ENCODE measurements around the gene ARHGAP22.

Gene ARHGAP22

DNA sequence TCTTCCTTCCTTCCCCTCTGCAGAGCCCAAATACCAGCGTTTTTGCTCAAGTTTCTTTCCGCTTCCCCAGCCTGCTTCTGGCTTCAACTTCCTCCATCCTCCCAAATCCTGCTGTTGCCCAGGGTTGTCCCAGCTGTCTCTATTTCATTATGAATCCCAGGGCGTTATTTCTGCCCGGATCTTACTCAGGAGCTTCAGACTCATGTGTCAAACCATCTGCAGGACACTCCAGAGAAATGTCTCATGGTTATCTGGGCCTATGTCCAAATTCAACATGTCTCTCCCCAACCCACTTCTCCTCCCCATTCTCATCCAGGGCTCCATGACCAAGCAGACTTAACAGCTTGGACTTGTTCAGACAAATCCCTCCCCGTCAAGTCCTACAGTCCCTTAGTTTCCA lies 15.6 kb downstream of the ARHGAP22 start:
- DNase-seq (ENCODE audit: low read depth in 1 of 2, low spot score in 1 of 2) = no peak

DNA sequence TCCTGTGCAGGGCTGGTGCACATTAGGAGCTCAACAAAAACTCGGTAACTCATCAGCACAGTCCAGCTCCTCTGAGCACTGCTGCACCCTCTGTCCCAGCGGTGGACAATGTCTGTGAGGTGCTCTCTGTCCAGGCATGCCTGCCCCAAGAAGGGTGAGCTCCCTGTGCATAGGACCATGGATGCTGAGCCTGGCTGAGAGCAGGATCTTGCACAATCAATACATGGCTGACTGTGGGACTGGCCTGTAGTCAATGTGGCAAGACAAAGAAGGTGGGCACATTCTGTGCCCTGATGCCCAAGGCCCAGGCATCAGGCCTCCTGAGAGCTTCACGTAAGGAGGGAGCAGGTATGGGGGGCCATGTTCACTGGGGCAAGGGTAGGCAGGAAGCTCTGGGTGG lies 17.1 kb downstream of the ARHGAP22 start:
- DNase-seq (ENCODE audit: low read depth in 1 of 2, low spot score in 1 of 2) = no peak

GRCh38 chr10:48587101-48587500 lies 17.8 kb downstream of the ARHGAP22 start:
- DNase-seq (ENCODE audit: low read depth in 1 of 2, low spot score in 1 of 2) = no peak

GRCh38 chr10:48582970-48583369 lies 21.9 kb downstream of the ARHGAP22 start:
- DNase-seq (ENCODE audit: low read depth in 1 of 2, low spot score in 1 of 2) = no peak

DNA sequence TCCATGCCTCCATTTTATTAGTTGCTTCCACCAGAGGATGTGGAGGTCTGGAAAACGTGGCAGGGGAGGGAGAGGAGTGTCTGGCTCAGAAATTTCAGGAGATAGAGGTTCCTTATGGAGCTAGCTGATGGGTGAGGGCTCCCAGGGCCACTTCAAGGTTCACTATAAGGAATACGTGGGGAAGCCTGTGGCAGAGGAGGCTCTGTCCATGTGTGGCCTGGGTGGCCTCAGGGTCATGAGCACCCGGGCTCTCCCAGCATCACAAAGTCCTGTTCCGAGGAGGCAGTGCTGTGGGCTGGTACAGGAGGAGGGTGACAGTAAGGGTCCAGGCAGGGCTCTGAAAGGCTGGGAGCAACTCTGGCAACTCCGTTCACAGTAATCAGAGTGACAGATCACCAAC lies 24.6 kb downstream of the ARHGAP22 start:
- no peak for DNase-seq (ENCODE audit: low read depth in 1 of 2, low spot score in 1 of 2)

DNA sequence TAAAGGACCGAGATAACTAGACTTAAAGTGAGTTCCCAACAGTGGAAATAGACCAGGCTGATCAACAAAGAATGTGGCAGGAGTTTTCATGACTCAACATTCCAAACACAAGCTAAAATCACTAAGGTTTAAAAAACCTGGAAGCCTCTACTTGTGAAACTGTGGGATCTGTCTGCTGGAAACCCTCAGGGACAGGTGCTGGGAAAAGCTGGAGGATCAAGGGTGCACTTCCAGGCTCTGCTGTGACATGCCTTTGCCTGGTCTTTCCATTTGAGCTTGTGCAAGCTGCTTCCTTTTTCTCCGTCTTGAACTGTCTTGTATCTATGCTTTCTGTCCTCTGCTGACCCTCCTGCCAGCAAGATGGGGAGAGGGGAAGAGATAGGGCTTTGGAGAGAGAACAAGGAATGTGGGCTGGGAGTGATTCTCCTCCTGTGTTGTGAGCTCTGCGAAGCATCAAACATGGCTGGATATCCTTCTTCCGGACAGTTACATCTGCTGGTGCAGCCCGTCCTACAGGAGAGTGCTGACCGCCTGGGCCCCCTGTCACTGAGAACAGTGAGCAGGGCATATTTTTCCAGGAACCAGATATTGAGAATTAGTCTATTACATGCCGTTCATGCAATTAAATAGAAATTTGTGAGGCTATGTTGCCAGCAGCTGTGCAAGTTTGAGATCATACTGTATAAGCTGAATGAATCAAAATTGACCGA lies 25.5 kb downstream of the ARHGAP22 start:
- no peak for DNase-seq (ENCODE audit: low read depth in 1 of 2, low spot score in 1 of 2)

DNA sequence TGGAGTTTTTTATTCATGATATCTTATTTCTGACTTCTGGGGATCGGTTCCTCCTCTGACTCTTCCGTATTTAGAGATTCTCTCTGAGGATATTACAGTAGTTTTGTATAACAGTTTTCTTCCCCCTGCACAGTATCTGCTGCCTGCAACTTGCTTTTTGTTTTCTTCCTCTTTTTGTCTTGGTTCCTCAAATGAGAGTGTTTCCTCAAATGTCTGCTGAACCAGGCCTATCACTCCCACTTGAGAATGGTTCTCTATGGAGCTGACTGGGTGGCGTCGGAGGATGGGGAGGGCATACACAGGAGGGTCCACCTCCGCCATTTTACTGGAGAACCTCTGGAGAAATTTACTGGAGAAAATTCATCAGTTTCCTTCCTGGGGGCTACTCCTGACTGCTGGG lies 27.7 kb downstream of the ARHGAP22 start:
- DNase-seq (ENCODE audit: low read depth in 1 of 2, low spot score in 1 of 2) = no peak

DNA sequence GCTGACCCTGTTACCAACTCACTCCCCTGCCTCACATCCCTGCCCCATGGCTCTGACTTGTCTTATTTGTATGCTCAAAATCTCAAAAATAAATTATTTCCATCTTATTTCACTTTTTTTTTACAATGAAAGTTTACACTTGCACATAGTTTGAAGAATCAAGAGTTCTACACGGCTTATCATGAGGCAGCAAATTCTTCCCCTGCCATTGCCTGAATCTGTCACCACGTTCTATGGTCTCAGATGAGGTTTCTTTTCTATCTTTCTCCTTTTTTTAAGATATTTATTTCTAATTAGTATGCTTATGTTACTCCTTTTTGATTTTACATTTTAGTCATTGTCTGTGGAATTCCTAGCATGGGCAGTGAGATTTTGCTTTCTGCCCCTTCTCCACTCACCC lies 28.4 kb downstream of the ARHGAP22 start:
- no peak for DNase-seq (ENCODE audit: low read depth in 1 of 2, low spot score in 1 of 2)

- DNase-seq (ENCODE audit: low read depth in 1 of 2, low spot score in 1 of 2) = no peak
Measured at GRCh38 chr10:48575901-48576300, 29.0 kb downstream of the ARHGAP22 start.

DNA sequence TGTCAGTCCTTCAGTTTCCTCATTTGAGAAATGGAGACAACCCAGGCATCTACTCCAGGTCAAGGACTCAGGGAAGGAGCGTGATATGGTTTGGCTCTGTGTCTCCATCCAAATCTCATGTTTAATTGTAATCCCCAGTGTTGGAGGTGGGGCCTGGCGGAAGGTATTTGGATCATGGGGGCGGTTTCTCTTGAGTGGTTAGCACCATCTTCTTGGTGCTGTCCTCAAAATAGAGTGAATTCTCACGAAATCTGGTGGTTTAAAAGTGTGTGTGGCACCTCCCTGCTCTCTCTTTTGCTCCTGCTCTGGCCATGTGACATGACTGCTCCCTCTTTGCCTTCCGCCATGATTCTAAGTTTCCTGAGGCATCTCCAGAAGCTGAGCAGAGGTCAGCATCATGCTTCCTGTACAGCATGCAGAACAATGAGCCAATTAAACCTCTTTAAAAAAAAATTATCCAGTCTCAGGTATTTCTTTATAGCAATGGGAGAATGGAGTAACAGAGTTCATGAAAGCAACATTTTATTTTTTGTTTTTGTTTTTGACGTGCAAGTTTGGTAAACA lies 30.0 kb downstream of the ARHGAP22 start:
- no peak for DNase-seq (ENCODE audit: low read depth in 1 of 2, low spot score in 1 of 2)

DNA sequence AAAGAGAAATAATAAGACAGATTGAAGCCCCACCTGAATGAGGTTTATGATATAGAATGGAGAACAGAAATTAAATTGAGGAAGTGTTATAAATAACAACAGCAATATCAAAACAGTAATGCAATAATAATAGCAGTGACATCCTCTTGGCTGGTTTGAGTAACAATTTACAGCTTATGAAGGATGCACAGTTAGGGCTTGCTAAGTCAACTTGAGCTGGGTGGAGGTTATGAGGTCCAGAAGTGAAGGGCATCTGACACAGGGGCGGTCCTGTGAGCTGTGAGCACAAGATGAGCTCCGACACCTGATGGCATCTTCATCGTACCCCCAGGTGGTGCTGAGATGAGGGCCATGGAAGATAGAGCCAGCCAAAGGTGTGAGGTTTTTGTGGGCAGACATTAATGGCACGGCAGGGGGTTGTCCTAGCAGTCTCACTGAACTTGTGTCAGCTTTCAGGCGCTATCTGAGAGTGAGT lies 30.5 kb downstream of the ARHGAP22 start:
- no peak for DNase-seq (ENCODE audit: low read depth in 1 of 2, low spot score in 1 of 2)

GRCh38 chr10:48573045-48573444 lies 31.8 kb downstream of the ARHGAP22 start:
- no peak for DNase-seq (ENCODE audit: low read depth in 1 of 2, low spot score in 1 of 2)

- no peak for DNase-seq (ENCODE audit: low read depth in 1 of 2, low spot score in 1 of 2)
Measured at GRCh38 chr10:48572414-48572813, 32.5 kb downstream of the ARHGAP22 start.

- no peak for DNase-seq (ENCODE audit: low read depth in 1 of 2, low spot score in 1 of 2)
Measured at GRCh38 chr10:48568546-48568945, 36.3 kb downstream of the ARHGAP22 start.

GRCh38 chr10:48568131-48568530 lies 36.7 kb downstream of the ARHGAP22 start:
- DNase-seq (ENCODE audit: low read depth in 1 of 2, low spot score in 1 of 2) = no peak

GRCh38 chr10:48567346-48567745 lies 37.5 kb downstream of the ARHGAP22 start:
- DNase-seq (ENCODE audit: low read depth in 1 of 2, low spot score in 1 of 2) = no peak

- no peak for DNase-seq (ENCODE audit: low read depth in 1 of 2, low spot score in 1 of 2)
Measured at GRCh38 chr10:48564466-48565160, 40.3 kb downstream of the ARHGAP22 start.

- no peak for DNase-seq (ENCODE audit: low read depth in 1 of 2, low spot score in 1 of 2)
Measured at GRCh38 chr10:48557511-48558123, 47.3 kb downstream of the ARHGAP22 start.

GRCh38 chr10:48556713-48557112 lies 48.2 kb downstream of the ARHGAP22 start:
- no peak for DNase-seq (ENCODE audit: low read depth in 1 of 2, low spot score in 1 of 2)

GRCh38 chr10:48556065-48556464 lies 48.8 kb downstream of the ARHGAP22 start:
- DNase-seq (ENCODE audit: low read depth in 1 of 2, low spot score in 1 of 2) = no peak

DNA sequence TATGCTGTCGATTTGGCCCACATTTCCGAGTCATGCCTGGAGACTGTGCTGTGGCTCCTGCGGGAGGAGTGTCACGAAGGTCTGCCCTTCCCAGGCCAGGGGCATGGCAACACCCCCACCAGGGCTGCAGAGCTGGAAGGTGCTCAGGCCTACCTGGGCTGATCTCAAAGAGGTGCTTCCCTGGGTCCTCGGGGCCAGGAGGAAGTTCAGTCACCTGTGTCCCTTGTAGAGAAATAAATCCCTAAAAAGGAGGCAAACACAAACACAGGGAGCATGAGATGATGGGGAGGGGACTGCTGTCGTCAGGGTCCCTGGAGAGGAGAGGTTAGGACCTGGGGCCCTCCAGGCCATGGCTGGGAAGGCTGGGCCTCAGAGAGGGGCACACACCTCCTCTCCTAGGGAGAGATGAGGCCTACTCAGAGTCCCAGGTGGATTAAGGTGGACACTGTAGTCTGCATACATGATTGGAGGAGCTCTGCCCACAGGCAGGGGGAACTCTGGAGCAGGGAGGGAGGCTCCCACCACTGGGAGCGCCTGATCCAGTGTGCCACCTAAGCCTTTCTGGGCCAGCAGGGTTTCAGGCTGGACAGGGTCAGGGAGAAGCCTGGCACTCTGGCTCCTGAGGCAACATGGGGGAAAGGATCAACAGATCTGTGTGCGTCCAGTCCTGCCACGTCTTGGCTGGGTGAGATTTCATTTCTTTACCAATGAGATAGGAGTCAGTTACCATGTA lies 49.4 kb downstream of the ARHGAP22 start:
- DNase-seq (ENCODE audit: low read depth in 1 of 2, low spot score in 1 of 2) = no peak

All from activated CD4-positive, alpha-beta T cell treated with anti-CD3 and anti-CD28 coated beads, Interleukin-2, amount 50 U/mL, for 24 hours (primary cell).